HG03064 (cell line): Measurements from ENCODE around the gene SAMD4A.

Source experiments
- ATAC-seq: cut with Tn5 transposase; IDR thresholded peaks from one replicate; pipeline ENCODE4 v1.9.1; 2021; ENCODE audit warnings: low read depth; ENCODE audit not compliant: unreplicated experiment

Gene SAMD4A

GRCh38 chr14:54812617-54813016, 245.7 kb downstream of the SAMD4A start:
- ATAC-seq = no peak

GRCh38 chr14:54813081-54813480, 246.2 kb downstream of the SAMD4A start:
- ATAC-seq = no peak

- ATAC-seq = no peak
These were observed 247.1 kb downstream of the SAMD4A start for GRCh38 chr14:54814076-54814475.

- ATAC-seq = no peak
These were observed 248.1 kb downstream of the SAMD4A start for GRCh38 chr14:54815016-54815415.

GRCh38 chr14:54815515-54815914, 248.6 kb downstream of the SAMD4A start:
- ATAC-seq = no peak

GRCh38 chr14:54816450-54816849, 249.5 kb downstream of the SAMD4A start:
- no peak for ATAC-seq

GRCh38 chr14:54817506-54817905, 250.6 kb downstream of the SAMD4A start:
- ATAC-seq = no peak

- ATAC-seq = no peak
These were observed 251.5 kb downstream of the SAMD4A start for GRCh38 chr14:54818201-54819133.

GRCh38 chr14:54822685-54823084, 255.8 kb downstream of the SAMD4A start:
- no peak for ATAC-seq

GRCh38 chr14:54823757-54824549, 257.0 kb downstream of the SAMD4A start:
- no peak for ATAC-seq

GRCh38 chr14:54828037-54828436, 261.1 kb downstream of the SAMD4A start:
- no peak for ATAC-seq

- ATAC-seq = no peak
These were observed 262.7 kb downstream of the SAMD4A start for GRCh38 chr14:54829486-54830224.

- ATAC-seq = no peak
These were observed 263.7 kb downstream of the SAMD4A start for GRCh38 chr14:54830650-54831049.

- ATAC-seq = no peak
These were observed 267.2 kb downstream of the SAMD4A start for GRCh38 chr14:54834081-54834480.

- no peak for ATAC-seq
These were observed 267.8 kb downstream of the SAMD4A start for GRCh38 chr14:54834727-54835126.

- no peak for ATAC-seq
These were observed 269.3 kb downstream of the SAMD4A start for GRCh38 chr14:54836231-54836630.

- no peak for ATAC-seq
These were observed 270.7 kb downstream of the SAMD4A start for GRCh38 chr14:54837508-54838149.

GRCh38 chr14:54838931-54839512, 272.1 kb downstream of the SAMD4A start:
- no peak for ATAC-seq

GRCh38 chr14:54839701-54840119, 272.8 kb downstream of the SAMD4A start:
- no peak for ATAC-seq

- ATAC-seq = no peak
These were observed 273.4 kb downstream of the SAMD4A start for GRCh38 chr14:54840336-54840735.
